MV-4-11 (cell line): Measurements from ENCODE around the gene PCDHGB4.
"Not testable (repeated sequence)": the region's sequence is repeated elsewhere in the genome, so short reads cannot be mapped to it uniquely, and the experiment has no call there.

Experiments
- DNase-seq: peaks from one replicate; lab custom pipeline; 2025; lab: John Stamatoyannopoulos, UW

Gene PCDHGB4

DNA sequence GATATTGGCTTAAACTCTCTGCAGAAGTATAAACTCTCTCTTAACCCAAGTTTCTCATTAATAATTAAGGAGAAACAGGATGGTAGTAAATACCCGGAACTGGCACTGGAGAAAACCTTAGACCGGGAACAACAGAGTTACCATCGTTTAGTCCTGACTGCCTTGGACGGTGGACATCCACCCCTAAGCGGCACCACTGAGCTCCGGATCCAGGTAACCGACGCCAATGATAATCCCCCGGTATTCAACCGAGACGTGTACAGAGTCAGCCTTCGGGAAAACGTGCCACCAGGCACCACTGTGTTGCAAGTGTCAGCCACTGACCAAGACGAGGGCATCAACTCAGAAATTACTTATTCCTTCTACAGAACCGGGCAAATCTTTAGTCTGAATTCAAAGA is 11.1 kb downstream of the PCDHGB4 start:
- DNase-seq: no peak

- no peak for DNase-seq
These were observed 12.2 kb downstream of the PCDHGB4 start for GRCh38 chr5:141399555-141400258.

- DNase-seq: no peak
These were observed 15.2 kb downstream of the PCDHGB4 start, which contains the start of gene PCDHGA9 for GRCh38 chr5:141402553-141403243. PCDHGA9 (plus strand) TSS chr5:141402778; CDS start chr5:141402953, 175 bp downstream.

DNA sequence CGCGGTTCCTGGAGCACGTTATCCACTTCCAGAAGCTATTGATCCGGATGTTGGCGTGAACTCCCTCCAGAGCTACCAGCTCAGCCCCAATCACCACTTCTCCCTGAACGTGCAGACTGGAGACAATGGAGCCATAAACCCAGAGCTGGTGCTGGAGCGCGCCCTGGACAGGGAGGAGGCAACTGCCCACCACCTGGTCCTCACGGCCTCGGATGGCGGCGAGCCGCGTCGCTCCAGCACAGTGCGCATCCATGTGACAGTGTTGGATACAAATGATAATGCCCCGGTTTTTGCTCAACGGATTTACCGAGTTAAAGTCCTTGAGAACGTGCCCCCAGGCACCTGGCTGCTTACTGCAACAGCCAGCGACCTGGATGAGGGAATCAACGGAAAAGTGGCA is 15.9 kb downstream of the PCDHGB4 start:
- DNase-seq: no peak

- DNase-seq: not testable (repeated sequence)
These were observed 20.4 kb downstream of the PCDHGB4 start, which contains the start of gene PCDHGB6 for GRCh38 chr5:141407790-141408505. PCDHGB6 (plus strand) TSS chr5:141408021; CDS start chr5:141408203, 182 bp downstream.

- DNase-seq: no peak
These were observed 22.3 kb downstream of the PCDHGB4 start for GRCh38 chr5:141409598-141410306.

- no peak for DNase-seq
These were observed 24.1 kb downstream of the PCDHGB4 start for GRCh38 chr5:141411575-141411974.

GRCh38 chr5:141412854-141413539 is 25.5 kb downstream of the PCDHGB4 start, which contains the start of gene PCDHGA10:
PCDHGA10 (plus strand) TSS chr5:141412987; CDS start chr5:141413176, 189 bp downstream.
- DNase-seq: peak; percentile 68

- DNase-seq: no peak
These were observed 26.1 kb downstream of the PCDHGB4 start for GRCh38 chr5:141413540-141414069.

GRCh38 chr5:141414548-141415274 is 27.2 kb downstream of the PCDHGB4 start:
- DNase-seq: not testable (repeated sequence)

DNA sequence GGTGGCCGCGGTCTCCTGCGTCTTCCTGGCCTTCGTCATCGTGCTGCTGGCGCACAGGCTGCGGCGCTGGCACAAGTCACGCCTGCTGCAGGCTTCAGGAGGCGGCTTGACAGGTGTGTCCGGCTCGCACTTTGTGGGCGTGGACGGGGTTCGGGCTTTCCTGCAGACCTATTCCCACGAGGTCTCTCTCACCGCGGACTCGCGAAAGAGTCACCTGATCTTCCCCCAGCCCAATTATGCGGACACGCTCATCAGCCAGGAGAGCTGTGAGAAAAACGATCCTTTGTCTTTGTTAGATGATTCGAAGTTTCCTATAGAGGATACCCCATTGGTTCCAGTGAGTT is 27.7 kb downstream of the PCDHGB4 start:
- not testable (repeated sequence) for DNase-seq

- DNase-seq: peak; percentile 49
These were observed 30.1 kb downstream of the PCDHGB4 start, which contains the start of gene PCDHGB7 for GRCh38 chr5:141417494-141418172. PCDHGB7 (plus strand) TSS chr5:141417677; CDS start chr5:141417860, 183 bp downstream.

GRCh38 chr5:141419074-141419880 is 31.8 kb downstream of the PCDHGB4 start:
- DNase-seq: no peak

GRCh38 chr5:141420855-141421488 is 33.5 kb downstream of the PCDHGB4 start, which contains the start of gene PCDHGA11:
PCDHGA11 (plus strand) TSS chr5:141421051; CDS start chr5:141421228, 177 bp downstream.
- DNase-seq: peak; percentile 57

- DNase-seq: no peak
These were observed 34.0 kb downstream of the PCDHGB4 start for GRCh38 chr5:141421489-141421855.

GRCh38 chr5:141422742-141423291 is 35.3 kb downstream of the PCDHGB4 start:
- DNase-seq: no peak

DNA sequence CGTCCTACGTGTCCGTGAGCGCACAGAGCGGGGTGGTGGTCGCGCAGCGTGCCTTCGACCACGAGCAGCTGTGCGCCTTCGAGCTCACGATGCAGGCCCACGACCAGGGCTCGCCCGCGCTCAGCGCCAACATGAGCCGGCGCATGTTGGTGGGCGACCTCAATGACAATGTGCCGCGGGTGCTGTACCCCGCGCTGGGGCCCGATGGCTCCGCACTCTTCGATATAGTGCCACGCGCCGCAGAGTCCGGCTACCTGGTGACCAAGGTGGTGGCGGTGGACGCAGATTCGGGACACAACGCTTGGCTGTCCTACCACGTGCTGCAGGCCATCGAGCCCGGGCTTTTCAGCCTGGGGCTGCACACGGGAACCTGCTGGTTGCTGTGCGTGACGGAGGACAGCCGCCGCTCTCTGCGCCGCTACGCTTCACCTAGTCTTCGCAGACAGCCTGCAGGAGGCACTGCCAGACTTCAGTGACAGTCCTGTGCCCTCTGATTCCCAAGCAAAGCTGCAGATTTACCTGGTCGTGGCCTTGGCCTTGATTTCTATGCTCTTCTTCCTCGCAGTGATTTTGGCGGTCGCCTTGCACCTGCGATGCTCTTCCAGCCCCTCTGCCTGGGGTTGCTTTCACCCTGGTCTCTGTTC is 40.4 kb downstream of the PCDHGB4 start:
- DNase-seq: no peak
